Activated CD4-positive, alpha-beta T cell treated with anti-CD3 and anti-CD28 coated beads, Interleukin-10, Interleukin-2, amounts not matched to agents 100 ng/mL and 50 ng/mL, durations not matched to agents 16 hours and 8 hours (primary cell): Measurements from ENCODE around the gene GIPC3.
A peak's percentile ranks its signal among the peaks of the same experiment; 100 is the strongest.

ENCODE experiments used
- DNase-seq: peaks from one replicate; pipeline ENCODE4 v3.0.0-alpha.2; 2020

Gene GIPC3

GRCh38 chr19:3605770-3606169 is 20.5 kb downstream of the GIPC3 start:
- no peak for DNase-seq

DNA sequence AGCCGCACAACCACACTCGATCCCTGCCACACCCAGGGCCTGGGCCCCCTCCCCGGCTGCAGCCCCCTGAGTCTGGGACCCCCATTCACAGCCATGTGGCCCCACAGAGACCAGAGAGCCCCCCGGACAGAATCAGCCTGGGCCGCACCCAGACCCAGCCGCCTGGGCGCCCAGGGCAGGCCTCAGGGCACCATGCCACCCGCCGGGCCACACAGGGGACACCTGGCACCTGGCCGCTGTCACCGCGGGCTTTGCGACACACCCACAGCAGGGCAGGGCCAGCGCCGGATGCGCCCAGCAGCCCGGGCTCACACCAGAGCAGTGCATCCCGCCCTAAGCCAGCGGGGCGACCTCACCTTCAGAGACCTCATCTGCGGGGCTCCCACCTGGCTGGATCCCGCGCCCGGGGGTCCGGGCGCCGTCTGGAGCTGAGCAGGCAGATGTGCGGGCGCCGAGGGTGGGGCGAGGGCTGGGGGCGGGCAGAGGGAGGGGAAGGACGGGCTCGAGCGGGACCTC is 21.0 kb downstream of the GIPC3 start:
- DNase-seq: no peak

DNA sequence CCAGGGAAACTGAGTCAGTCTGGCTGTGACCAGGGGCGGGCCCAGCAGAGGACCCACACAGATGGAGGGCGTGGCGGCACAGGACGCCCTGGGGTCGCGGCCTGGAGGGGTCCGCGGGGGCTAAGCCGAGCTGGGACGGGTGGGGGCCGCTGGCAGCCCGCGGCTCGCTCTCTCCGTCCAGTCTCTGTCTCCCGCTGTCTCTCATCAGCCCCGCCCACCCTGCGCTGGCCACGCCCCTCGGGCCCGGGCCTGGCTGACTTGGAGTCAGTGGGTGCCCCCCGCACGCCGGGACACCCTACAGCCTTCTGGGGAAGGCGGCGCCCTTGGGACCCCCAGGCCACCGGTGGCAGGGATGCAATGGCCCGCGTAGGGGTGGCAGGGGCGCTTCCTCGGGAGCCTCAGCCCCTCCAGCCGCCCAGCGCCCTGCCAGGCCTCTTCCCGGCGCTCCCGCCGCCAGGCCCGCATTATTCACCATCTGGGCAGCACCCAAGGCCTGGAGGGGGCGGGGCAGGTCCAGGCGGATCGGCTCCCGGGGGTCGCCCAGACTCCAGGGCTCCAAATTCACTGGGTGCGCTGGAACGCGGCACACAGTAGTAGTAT is 21.5 kb downstream of the GIPC3 start, which contains the start of gene TBXA2R:
TSS of gene TBXA2R (minus strand) at position 186 of the 600 bp plus-strand sequence. CDS start 6,241 bp downstream, outside the sequence.
- DNase-seq: peak; percentile 32

DNA sequence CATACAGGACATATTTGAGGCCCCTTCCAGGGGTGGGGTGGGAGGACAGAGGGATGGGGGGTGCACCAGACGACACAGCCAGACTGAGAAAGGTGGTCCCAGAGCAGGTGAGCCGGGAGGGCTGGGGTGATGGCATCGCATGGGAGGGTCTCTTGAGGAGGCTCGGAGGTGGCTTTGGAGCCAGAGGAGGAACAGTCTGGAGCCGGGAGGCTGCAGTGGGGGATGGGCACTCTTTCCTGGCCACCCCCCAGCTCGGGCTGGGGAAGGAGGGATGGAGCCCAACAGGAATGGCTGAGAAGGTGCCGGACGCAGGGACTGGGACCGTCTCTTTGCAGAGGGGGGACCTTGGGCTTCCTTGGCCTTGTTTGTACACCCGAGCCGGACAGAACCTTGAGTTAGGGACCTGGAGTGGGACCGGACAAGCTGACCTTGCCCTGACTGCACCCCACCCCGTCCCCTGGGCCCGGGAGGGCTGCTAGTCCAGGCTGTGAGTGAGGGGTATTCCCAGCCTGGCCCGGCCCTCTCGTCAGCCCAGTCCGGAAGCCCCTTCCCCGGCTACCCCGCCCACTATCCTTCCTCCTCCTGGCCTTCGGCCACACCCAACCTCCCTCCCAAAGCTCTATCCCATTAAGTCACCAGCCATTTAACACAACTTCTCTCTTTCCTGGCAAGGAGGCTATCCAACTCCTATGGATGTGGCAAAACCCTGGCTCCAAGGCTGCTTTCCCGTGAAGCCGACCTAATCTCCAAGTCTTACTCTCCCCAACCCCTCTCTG is 22.2 kb downstream of the GIPC3 start:
- DNase-seq: no peak

DNA sequence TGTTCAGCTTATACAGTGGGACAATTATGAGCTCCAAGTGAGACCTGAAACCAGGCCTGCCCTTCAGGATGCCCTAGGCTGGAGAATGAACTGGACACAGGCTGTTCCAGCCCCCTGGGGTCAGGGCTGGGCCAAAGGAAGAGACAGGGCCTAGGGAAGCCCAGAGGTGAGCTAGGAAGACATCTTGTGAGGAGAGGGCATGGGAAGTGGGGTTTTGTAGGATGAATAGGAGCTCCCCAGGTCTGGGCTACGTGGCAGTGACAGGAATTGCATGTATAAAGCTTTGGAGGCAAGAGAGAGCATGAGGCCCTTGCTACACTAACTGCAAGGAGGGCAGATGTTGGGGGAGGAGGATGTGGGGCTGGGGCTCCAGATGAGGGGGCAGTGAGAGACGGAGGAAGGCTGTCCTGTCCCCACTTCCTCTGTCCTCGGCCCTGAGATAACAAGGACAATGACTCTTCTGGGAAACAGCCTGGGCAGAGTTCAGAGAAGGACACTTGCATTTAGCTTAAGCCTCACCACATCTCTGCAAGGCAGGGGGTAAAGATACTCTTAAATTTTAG is 22.9 kb downstream of the GIPC3 start:
- DNase-seq: no peak

- no peak for DNase-seq
Measured at GRCh38 chr19:3608750-3609322, 23.6 kb downstream of the GIPC3 start.

- DNase-seq: no peak
Measured at GRCh38 chr19:3609779-3610719, 24.8 kb downstream of the GIPC3 start.

GRCh38 chr19:3610745-3611717 is 25.8 kb downstream of the GIPC3 start:
- DNase-seq: no peak

GRCh38 chr19:3611841-3612240 is 26.6 kb downstream of the GIPC3 start:
- no peak for DNase-seq

- DNase-seq: no peak
Measured at GRCh38 chr19:3612330-3612729, 27.1 kb downstream of the GIPC3 start.

GRCh38 chr19:3612901-3613741 is 27.8 kb downstream of the GIPC3 start:
- no peak for DNase-seq

- DNase-seq: no peak
Measured at GRCh38 chr19:3613818-3614661, 28.8 kb downstream of the GIPC3 start.

DNA sequence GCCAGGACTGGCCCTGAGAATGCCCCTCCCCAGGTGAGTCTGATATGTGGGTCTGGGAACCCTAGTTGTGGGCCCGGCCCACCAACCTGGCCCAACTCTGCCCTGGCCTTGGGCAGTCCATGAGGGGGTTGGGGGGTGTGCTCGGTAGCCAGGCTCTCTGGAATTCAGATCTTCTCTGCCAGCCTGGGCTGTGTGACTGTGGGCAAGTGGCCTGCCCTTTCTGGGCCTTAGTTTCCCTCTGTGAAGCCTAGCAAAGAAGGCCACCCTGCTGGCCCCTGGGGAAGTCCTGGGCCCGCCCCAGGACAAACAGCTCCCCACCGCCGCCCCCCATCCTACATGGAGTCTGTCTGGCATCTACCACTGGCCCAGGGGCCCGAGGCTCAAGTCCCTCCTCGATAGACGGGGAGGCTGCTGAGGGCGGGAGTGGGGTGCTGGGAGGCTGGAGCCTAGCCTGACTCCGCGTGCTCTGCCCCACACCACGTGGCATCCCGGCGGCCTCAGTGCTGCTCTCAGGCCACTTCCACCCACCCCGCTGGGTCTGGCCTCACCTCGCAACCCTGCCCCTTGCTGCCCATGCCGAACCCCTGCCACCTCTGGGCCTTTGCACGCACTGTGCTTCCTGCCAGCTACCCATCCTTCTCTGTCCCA is 29.7 kb downstream of the GIPC3 start:
- DNase-seq: no peak

DNA sequence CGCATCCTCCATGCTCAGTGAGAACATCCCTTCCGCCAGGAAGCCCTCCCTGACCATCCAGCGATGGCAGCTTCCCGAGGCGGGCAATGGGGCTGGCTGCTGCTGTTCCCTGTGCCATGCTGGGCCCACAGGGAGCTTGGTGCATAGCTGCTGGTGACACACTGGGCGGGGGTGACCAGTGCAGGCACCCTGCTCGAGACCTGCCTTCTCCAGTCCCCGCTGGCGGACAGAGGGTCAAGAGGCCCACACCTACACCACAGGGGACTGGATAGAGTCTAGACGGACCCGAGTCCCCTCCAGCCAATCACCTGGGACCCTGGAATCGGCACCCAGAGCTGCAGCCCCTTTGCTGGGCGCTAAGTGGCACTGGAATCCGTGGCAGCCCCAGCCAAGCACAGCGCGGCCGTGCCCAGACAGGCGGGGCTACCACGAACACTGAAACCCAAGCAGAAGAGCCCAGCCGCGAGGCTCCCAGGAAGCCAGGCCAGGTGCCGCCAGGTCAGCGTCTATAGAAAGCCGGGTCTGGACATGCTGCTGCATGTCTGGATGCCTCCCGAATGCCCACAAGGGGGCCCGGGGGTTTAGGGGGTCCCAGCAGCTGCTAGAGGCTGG is 30.4 kb downstream of the GIPC3 start:
- DNase-seq: no peak

DNA sequence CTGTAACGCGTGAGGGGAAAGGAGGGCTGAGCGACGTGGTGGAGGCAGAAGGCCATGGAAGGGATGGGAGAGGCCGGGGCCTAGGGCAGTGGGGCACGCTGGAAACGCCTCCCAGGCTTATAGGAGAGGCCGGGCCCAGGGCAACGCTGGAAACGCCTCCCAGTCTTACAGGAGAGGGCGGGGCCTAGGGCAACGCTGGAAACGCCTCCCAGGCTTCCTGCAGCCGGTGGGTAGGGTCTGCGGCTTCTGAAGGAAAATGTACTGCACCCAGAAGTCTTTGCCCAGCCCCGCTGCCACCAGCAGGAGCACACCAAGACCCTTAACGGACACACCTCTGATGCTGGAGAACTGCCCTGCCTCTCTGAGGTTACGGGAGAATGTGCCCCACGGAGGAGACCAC is 32.2 kb downstream of the GIPC3 start:
- peak; percentile 27 for DNase-seq

- DNase-seq: peak; percentile 56
Measured at GRCh38 chr19:3618144-3618810, 33.0 kb downstream of the GIPC3 start.

- DNase-seq: no peak
Measured at GRCh38 chr19:3618811-3619630, 33.7 kb downstream of the GIPC3 start.
